Forelimb muscle (tissue), 1 donor: ENCODE results near the gene ENTR1. TPM values are rescaled to one million over a fixed set of nuclear protein-coding genes. Genes with fewer than 3 reads are reported as not detected.
A peak's percentile ranks its signal among the peaks of the same experiment; 100 is the strongest.

Experiments
- DNase-seq: peaks from one replicate; pipeline ENCODE4 v3.0.0-alpha.2; 2013; ENCODE audit warnings: low read depth
- polyA plus RNA-seq: library from polyadenylated mRNA; unstranded; fragments of 120-200 nt; gene quantifications from one replicate; pipeline ENCODE4 v1.2.1, GENCODE V29; 2013; ENCODE audit not compliant: insufficient read length

Gene ENTR1
- polyA plus RNA-seq, 1 donor = 29.3 TPM

- DNase-seq = peak; percentile 60
Measured at GRCh38 chr9:136361754-136362449, 48.5 kb downstream of the ENTR1 start.

GRCh38 chr9:136361047-136361753 lies 49.2 kb downstream of the ENTR1 start:
- no peak for DNase-seq

- no peak for DNase-seq
Measured at GRCh38 chr9:136359774-136360718, 50.4 kb downstream of the ENTR1 start.

GRCh38 chr9:136358888-136359287 lies 51.5 kb downstream of the ENTR1 start:
- DNase-seq = no peak

GRCh38 chr9:136358016-136358415 lies 52.4 kb downstream of the ENTR1 start:
- no peak for DNase-seq

GRCh38 chr9:136357202-136357725 lies 53.1 kb downstream of the ENTR1 start:
- DNase-seq = no peak

- no peak for DNase-seq
Measured at GRCh38 chr9:136355616-136356557, 54.5 kb downstream of the ENTR1 start.

- no peak for DNase-seq
Measured at GRCh38 chr9:136354592-136355085, 55.8 kb downstream of the ENTR1 start.

- no peak for DNase-seq
Measured at GRCh38 chr9:136353757-136354488, 56.5 kb downstream of the ENTR1 start.

GRCh38 chr9:136353088-136353487 lies 57.3 kb downstream of the ENTR1 start:
- DNase-seq = no peak

GRCh38 chr9:136352682-136353081 lies 57.7 kb downstream of the ENTR1 start:
- no peak for DNase-seq

Other genes starting within 250 kb of the ENTR1 start
- gene LHX3, start 205.5 kb downstream of the ENTR1 start, polyA plus RNA-seq = not detected
- 6.6 TPM for gene QSOX2, start 164.8 kb downstream of the ENTR1 start, polyA plus RNA-seq
- 0.06 TPM for gene CCDC187, start 106.5 kb downstream of the ENTR1 start, polyA plus RNA-seq
- 26.0 TPM for gene GPSM1, start 83.1 kb downstream of the ENTR1 start, polyA plus RNA-seq
- gene DNLZ, start 46.9 kb downstream of the ENTR1 start, polyA plus RNA-seq = 7.4 TPM
- gene CARD9, start 36.9 kb downstream of the ENTR1 start, polyA plus RNA-seq = 0.82 TPM
- gene SNAPC4, start 10.4 kb downstream of the ENTR1 start, polyA plus RNA-seq = 5.4 TPM
- 35.3 TPM for gene PMPCA, start within 50 bp of the ENTR1 start, polyA plus RNA-seq
- gene INPP5E, start 29.2 kb upstream of the ENTR1 start, polyA plus RNA-seq = 10.9 TPM
- 30.9 TPM for gene SEC16A, start 72.4 kb upstream of the ENTR1 start, polyA plus RNA-seq
- 24.8 TPM for gene NOTCH1, start 135.4 kb upstream of the ENTR1 start, polyA plus RNA-seq